ENCODE data around the gene IFFO2. TPM values are rescaled to one million over a fixed set of nuclear protein-coding genes. Genes with fewer than 3 reads are reported as not detected.

The IFFO2 gene
- total RNA-seq, 1 experiment from 2014 or later = 15.6 TPM

DNA sequence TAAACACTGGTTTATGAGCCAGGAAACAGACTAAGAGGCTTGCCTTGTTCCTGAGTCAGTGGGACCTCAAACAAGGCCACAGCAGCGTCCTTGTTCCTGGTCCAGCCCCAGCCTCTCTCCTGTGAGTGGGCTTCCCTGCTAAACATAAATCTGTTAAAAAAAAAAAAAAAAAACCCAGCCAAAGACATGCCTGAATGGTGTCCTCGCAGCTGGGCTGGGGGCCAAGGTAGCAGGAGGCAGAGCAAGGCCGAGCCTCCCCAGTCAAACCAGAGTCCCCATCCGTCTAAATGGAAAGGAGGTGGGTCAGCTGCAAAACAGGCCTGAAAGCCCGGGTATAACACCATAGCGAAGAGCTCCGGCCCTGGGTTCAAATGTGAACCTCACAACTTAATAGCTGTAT is 18.1 kb upstream of the IFFO2 start:
- DNase-seq (ENCODE audit: low read depth, low spot score) (no peak), ATAC-seq (no peak)
- H3K36me3 ChIP-seq (ENCODE audit: control insufficient read depth in 1 of 2, insufficient read depth in 2 of 2, low read length in 2 of 2) = no peaks in the 10 kb centered on the region
- ChIA-PET RAD21 (ENCODE audit: low non-redundant PET in 1 of 2, low total read pairs in 2 of 2, uncharacterized antibody in 2 of 2, unreplicated experiment in 2 of 2) (no interaction called here), CTCF (interaction anchor here (0.7 kb wide), 1 partner anchor 9 kb away, joined by 3 read pairs; no protein-coding TSS in a partner anchor), POLR2A (no interaction called here)
- BruUV-seq (replicated peaks) = no TSS peak
- H3K27ac ChIP-seq (ENCODE audit: low read depth, low read length) = no peak overlapping the region
- H3K9ac ChIP-seq (ENCODE audit: low read length) = no peak overlapping the region
- no peaks in the 10 kb centered on the region for H3K79me2 ChIP-seq (ENCODE audit: insufficient read depth, low read length)
- no peaks in the 10 kb centered on the region for H3K9me3 ChIP-seq (ENCODE audit: control insufficient read depth in 1 of 2, insufficient read depth in 1 of 2, low read depth in 1 of 2, low read length in 2 of 2)
- H3K4me1 ChIP-seq (ENCODE audit: control insufficient read depth in 1 of 2, insufficient read depth in 2 of 2, low read length in 2 of 2) = peaks cover 13 to 27% of the 10 kb centered on the region in 2 experiments
- no peak overlapping the region for H2AFZ ChIP-seq (ENCODE audit: low read depth, low read length, poor library complexity, severe bottlenecking)
- no peaks in the 10 kb centered on the region for H4K20me1 ChIP-seq (ENCODE audit: insufficient read depth)
- H3K4me2 ChIP-seq (ENCODE audit: low read length) = no peak overlapping the region
- H3K9me2 ChIP-seq (ENCODE audit: insufficient read depth) = no peaks in the 10 kb centered on the region
- TF ChIP-seq, protein P1, sequence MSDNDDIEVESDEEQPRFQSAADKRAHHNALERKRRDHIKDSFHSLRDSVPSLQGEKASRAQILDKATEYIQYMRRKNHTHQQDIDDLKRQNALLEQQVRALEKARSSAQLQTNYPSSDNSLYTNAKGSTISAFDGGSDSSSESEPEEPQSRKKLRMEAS (IDR thresholded peaks at IDR 0.05) = no peak
- no peak for TF ChIP-seq TCF7L2 (IDR thresholded peaks at IDR 0.05; ENCODE audit: borderline replicate concordance, extremely low read depth, insufficient read depth, insufficient read length)
- TF ChIP-seq POLR2AphosphoS5 (IDR thresholded peaks at IDR 0.05; ENCODE audit: low read depth, low read length) = no peak
- no peak for TF ChIP-seq RAD21 (IDR thresholded peaks at IDR 0.05; ENCODE audit: low read depth)
- TF ChIP-seq SIN3A (IDR thresholded peaks at IDR 0.05; ENCODE audit: low read depth) = no peak
- no peak for TF ChIP-seq JUND (IDR thresholded peaks at IDR 0.05)
- TF ChIP-seq EZH2 (IDR thresholded peaks at IDR 0.05) = no peak
- TF ChIP-seq, protein P2, sequence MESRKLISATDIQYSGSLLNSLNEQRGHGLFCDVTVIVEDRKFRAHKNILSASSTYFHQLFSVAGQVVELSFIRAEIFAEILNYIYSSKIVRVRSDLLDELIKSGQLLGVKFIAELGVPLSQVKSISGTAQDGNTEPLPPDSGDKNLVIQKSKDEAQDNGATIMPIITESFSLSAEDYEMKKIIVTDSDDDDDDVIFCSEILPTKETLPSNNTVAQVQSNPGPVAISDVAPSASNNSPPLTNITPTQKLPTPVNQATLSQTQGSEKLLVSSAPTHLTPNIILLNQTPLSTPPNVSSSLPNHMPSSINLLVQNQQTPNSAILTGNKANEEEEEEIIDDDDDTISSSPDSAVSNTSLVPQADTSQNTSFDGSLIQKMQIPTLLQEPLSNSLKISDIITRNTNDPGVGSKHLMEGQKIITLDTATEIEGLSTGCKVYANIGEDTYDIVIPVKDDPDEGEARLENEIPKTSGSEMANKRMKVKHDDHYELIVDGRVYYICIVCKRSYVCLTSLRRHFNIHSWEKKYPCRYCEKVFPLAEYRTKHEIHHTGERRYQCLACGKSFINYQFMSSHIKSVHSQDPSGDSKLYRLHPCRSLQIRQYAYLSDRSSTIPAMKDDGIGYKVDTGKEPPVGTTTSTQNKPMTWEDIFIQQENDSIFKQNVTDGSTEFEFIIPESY (IDR thresholded peaks at IDR 0.05; ENCODE audit: extremely low read depth, insufficient replicate concordance, low read length) = no peak
- TF ChIP-seq FOSL1 (IDR thresholded peaks at IDR 0.05; ENCODE audit: low read depth) = no peak
- TF ChIP-seq, protein P3, sequence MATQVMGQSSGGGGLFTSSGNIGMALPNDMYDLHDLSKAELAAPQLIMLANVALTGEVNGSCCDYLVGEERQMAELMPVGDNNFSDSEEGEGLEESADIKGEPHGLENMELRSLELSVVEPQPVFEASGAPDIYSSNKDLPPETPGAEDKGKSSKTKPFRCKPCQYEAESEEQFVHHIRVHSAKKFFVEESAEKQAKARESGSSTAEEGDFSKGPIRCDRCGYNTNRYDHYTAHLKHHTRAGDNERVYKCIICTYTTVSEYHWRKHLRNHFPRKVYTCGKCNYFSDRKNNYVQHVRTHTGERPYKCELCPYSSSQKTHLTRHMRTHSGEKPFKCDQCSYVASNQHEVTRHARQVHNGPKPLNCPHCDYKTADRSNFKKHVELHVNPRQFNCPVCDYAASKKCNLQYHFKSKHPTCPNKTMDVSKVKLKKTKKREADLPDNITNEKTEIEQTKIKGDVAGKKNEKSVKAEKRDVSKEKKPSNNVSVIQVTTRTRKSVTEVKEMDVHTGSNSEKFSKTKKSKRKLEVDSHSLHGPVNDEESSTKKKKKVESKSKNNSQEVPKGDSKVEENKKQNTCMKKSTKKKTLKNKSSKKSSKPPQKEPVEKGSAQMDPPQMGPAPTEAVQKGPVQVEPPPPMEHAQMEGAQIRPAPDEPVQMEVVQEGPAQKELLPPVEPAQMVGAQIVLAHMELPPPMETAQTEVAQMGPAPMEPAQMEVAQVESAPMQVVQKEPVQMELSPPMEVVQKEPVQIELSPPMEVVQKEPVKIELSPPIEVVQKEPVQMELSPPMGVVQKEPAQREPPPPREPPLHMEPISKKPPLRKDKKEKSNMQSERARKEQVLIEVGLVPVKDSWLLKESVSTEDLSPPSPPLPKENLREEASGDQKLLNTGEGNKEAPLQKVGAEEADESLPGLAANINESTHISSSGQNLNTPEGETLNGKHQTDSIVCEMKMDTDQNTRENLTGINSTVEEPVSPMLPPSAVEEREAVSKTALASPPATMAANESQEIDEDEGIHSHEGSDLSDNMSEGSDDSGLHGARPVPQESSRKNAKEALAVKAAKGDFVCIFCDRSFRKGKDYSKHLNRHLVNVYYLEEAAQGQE (IDR thresholded peaks at IDR 0.05; ENCODE audit: low read depth) = no peak
- TF ChIP-seq, protein P4, sequence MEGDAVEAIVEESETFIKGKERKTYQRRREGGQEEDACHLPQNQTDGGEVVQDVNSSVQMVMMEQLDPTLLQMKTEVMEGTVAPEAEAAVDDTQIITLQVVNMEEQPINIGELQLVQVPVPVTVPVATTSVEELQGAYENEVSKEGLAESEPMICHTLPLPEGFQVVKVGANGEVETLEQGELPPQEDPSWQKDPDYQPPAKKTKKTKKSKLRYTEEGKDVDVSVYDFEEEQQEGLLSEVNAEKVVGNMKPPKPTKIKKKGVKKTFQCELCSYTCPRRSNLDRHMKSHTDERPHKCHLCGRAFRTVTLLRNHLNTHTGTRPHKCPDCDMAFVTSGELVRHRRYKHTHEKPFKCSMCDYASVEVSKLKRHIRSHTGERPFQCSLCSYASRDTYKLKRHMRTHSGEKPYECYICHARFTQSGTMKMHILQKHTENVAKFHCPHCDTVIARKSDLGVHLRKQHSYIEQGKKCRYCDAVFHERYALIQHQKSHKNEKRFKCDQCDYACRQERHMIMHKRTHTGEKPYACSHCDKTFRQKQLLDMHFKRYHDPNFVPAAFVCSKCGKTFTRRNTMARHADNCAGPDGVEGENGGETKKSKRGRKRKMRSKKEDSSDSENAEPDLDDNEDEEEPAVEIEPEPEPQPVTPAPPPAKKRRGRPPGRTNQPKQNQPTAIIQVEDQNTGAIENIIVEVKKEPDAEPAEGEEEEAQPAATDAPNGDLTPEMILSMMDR (IDR thresholded peaks at IDR 0.05 in 2 of 3, conservative IDR thresholded peaks at IDR 0.05 in 1 of 3; ENCODE audit: borderline replicate concordance in 1 of 3, insufficient read depth in 1 of 3, low read depth in 2 of 3, low read length in 2 of 3) = no peak
- TF ChIP-seq, protein P5, sequence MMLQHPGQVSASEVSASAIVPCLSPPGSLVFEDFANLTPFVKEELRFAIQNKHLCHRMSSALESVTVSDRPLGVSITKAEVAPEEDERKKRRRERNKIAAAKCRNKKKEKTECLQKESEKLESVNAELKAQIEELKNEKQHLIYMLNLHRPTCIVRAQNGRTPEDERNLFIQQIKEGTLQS (IDR thresholded peaks at IDR 0.05) = no peak
- no peak for TF ChIP-seq YY1 (IDR thresholded peaks at IDR 0.05; ENCODE audit: extremely low read depth, insufficient replicate concordance, low read depth, low read length)
- TF ChIP-seq EGR1 (IDR thresholded peaks at IDR 0.05; ENCODE audit: low read depth) = no peak
- no peak for TF ChIP-seq ZNF274 (IDR thresholded peaks at IDR 0.05; ENCODE audit: low read depth, low read length)
- no peak for TF ChIP-seq SRF (IDR thresholded peaks at IDR 0.05; ENCODE audit: low read depth)
- no peak for TF ChIP-seq POLR2A (IDR thresholded peaks at IDR 0.05; ENCODE audit: borderline replicate concordance, extremely low read depth, insufficient read depth, insufficient read length)
- TF ChIP-seq CEBPB (IDR thresholded peaks at IDR 0.05; ENCODE audit: low read depth) = no peak
- no peak for TF ChIP-seq CBX3 (IDR thresholded peaks at IDR 0.05; ENCODE audit: low read depth)
- no peak for TF ChIP-seq ELF1 (IDR thresholded peaks at IDR 0.05; ENCODE audit: borderline replicate concordance, low read depth)
- no peaks in the 10 kb centered on the region for H3K27me3 ChIP-seq (ENCODE audit: insufficient read depth, low read length)
- intact Hi-C loops (cut with micrococcal nuclease) = no loop called here
- no peak overlapping the region for H3K4me3 ChIP-seq (replicated peaks in 1 of 2; ENCODE audit: low read depth in 1 of 2, low read length in 2 of 2)
